Measurements from ENCODE around the gene SPC24. TPM values are rescaled to one million over a fixed set of nuclear protein-coding genes. Genes with fewer than 3 reads are reported as not detected.

The SPC24 gene, protein sequence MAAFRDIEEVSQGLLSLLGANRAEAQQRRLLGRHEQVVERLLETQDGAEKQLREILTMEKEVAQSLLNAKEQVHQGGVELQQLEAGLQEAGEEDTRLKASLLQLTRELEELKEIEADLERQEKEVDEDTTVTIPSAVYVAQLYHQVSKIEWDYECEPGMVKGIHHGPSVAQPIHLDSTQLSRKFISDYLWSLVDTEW
- total RNA-seq: 1.5 and 4.3 TPM in 2 replicates

DNA sequence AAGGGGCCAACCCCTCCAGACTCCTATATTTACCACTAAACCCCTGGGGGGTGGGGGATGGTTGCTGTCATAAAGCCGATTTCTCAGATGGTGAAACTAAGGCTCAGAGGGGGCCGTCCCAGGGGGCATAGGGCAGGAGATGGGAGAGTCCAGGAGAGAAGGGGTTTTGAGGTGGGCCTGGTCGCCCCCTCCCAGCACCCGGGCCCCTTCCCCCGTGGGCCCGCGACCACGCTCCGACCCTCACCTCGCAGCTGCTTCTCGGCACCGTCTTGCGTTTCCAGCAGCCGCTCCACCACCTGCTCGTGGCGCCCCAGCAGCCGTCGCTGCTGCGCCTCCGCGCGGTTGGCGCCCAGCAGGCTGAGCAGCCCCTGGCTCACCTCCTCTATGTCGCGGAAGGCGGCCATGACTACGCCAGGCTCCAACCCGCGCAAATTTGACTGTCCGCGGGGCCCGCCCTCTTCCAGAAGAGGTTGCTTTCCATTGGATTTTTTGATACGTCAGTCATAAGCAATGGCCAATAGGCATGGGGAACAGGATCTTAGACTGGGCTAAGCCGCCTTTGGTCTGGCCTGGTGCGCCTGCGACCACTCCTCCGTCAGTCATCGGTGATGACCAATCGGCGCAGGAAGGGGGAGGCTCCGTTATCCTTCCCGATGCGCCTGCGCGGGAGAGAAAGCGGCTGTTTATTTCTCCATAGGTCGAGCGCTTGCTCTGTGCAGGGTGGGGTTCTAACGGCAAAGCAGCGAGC lies at the start of gene SPC24:
Gene SPC24 (minus strand): TSS at position 410 of the 748 bp plus-strand sequence. CDS start 6 bp downstream, at position 404.

DNA sequence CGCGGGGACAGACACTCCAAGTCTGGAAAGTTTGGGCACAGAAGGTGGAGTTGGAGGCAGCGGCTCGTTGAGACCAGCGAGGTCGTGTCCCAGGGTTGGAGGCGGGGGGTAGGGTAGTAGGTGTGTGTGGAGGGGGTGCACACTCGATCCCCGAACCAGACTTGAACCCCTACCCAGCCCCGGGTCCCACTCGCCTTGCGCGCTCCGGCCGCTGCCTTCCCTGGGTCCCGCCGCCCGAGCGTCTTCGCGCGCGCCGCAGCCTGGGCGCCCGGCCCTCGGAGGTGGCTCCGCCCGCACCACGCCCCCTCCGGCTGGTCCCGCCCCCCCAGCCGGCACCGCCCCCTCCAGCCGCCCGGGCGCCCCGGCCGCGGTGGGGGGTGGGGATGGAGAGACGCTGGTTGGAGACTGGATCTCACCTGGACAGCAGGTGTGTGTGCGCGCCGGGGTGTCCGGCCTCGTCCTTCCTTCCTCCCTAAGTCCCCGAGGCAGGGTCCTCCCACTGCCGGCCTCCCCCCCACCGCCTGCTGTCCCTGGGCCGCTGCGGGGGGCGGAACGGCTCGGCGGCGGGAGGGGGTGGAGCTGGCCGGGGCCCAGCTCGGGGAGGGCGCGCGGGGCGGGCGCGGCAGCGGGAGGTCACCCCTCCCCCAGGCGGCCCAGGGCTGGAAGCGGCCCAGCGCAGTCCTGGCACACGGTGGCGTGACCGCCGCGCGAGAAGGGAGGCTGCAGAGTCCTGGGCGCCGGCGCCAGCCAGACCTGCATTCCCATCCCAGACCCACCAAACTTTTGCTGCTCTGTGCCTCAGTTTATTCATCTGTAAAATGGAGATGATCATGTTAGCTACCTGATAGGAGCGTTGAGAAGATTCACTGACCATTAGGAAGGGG lies 42.0 kb upstream of the SPC24 start, which contains the start of gene KANK2:
Gene KANK2 (minus strand): TSS at position 255 of the 884 bp plus-strand sequence. CDS start 3,034 bp downstream, outside the sequence.

Other genes starting within 250 kb of the SPC24 start
- 41.5 and 72.0 TPM in 2 replicates for gene YIPF2, start 227.1 kb downstream of the SPC24 start, total RNA-seq
- gene TIMM29, start 227.0 kb downstream of the SPC24 start, total RNA-seq: 34.1 and 40.9 TPM in 2 replicates
- gene SMARCA4, start 194.8 kb downstream of the SPC24 start, total RNA-seq: 41.0 and 56.8 TPM in 2 replicates
- gene LDLR, start 66.3 kb downstream of the SPC24 start, total RNA-seq: 154 and 281 TPM in 2 replicates
- gene KANK2, start 41.8 kb upstream of the SPC24 start, total RNA-seq: 263 and 269 TPM in 2 replicates
- gene ANGPTL8, start 83.8 kb upstream of the SPC24 start, total RNA-seq: 0.43 TPM in 1 of 2 replicates, not detected in the other
- gene DOCK6, start 106.7 kb upstream of the SPC24 start, total RNA-seq: 13.5 and 20.3 TPM in 2 replicates
- gene TSPAN16, start 140.4 kb upstream of the SPC24 start, total RNA-seq: not detected in 2 replicates
- 9.9 and 14.2 TPM in 2 replicates for gene RAB3D, start 183.9 kb upstream of the SPC24 start, total RNA-seq
- gene TMEM205, start 190.5 kb upstream of the SPC24 start, total RNA-seq: 80.3 and 137 TPM in 2 replicates
- gene CCDC159, start 190.7 kb upstream of the SPC24 start, total RNA-seq: 10.4 and 23.8 TPM in 2 replicates
- 33.5 and 50.5 TPM in 2 replicates for gene PLPPR2, start 199.7 kb upstream of the SPC24 start, total RNA-seq
- 1.2 and 3.9 TPM in 2 replicates for gene SWSAP1, start 218.9 kb upstream of the SPC24 start, total RNA-seq
- gene EPOR, start 228.5 kb upstream of the SPC24 start, total RNA-seq: 5.9 and 8.8 TPM in 2 replicates